PC-3 (cell line): ENCODE data around the gene BPIFA3.

Source experiments
- CTCF ChIP-seq: fragments of 300-600 bp; sonication (generic); conservative IDR thresholded peaks from 2 replicates; pipeline ENCODE4 v1.5.1; 2017; ENCODE audit warnings: antibody characterized with exemption, low read depth, mild to moderate bottlenecking, low read length
- EZH2 ChIP-seq: fragments of 300-600 bp; sonication (generic); IDR thresholded peaks from one replicate; pipeline ENCODE4 v1.6.1; 2017; ENCODE audit warnings: antibody characterized with exemption, mild to moderate bottlenecking, low read length; ENCODE audit not compliant: unreplicated experiment

- TF ChIP-seq CTCF (no peak), EZH2 (no peak)
These were observed 50.5 kb downstream of the BPIFA3 start for GRCh38 chr20:33267701-33268100.
